ENCODE results near the gene TFAP2A. TPM values are rescaled to one million over a fixed set of nuclear protein-coding genes. Genes with fewer than 3 reads are reported as not detected.

Gene TFAP2A
- total and polyA plus RNA-seq, 11 donors, result 0.11 to 1.4 (median 0.30) TPM; not detected in 1

GRCh38 chr6:10406556-10406955, 8.3 kb downstream of the TFAP2A start:
- Histone ChIP-seq H3K4me3 (no peak overlapping the region), H3K4me1 (peaks cover 0 to 27% (median 12%) of the 10 kb centered on the region in 12 donors), H3K36me3 (no peaks in the 10 kb centered on the region), H3K27ac (no peak overlapping the region), H3K9me3 (peaks cover 0 to 6% (median 0%) of the 10 kb centered on the region in 12 donors), H3K27me3 (peaks cover 25 to 97% (median 75%) of the 10 kb centered on the region in 9 donors)
- ATAC-seq (no peak), DNase-seq (no peak)
- intact Hi-C loops (cut with DNase I), result no loop called here
- TF ChIP-seq POLR2A (IDR thresholded peaks at IDR 0.05) (no peak), CTCF (IDR thresholded peaks at IDR 0.05) (no peak)
- 22 to 34% (median 26%) methylated on average over 1 of the region's 1 CpG for WGBS, 4 donors

- Histone ChIP-seq H3K4me1 (peaks cover 0 to 19% (median 5%) of the 10 kb centered on the region in 12 donors), H3K27me3 (peaks cover 24 to 95% (median 73%) of the 10 kb centered on the region in 9 donors)
These were observed 9.4 kb downstream of the TFAP2A start for GRCh38 chr6:10405513-10405900.

GRCh38 chr6:10404799-10405512, 9.9 kb downstream of the TFAP2A start:
- peaks cover 22 to 95% (median 73%) of the 10 kb centered on the region in 9 donors for H3K27me3 ChIP-seq

More at GRCh38 chr6:10405513-10405900, 9.4 kb downstream of the TFAP2A start:
- Histone ChIP-seq H3K9me3 (peaks cover 0 to 6% (median 0%) of the 10 kb centered on the region in 12 donors), H3K4me3 (no peak overlapping the region), H3K27ac (no peak overlapping the region), H3K36me3 (no peaks in the 10 kb centered on the region)
- TF ChIP-seq POLR2A (IDR thresholded peaks at IDR 0.05), result no peak
- TF ChIP-seq CTCF (IDR thresholded peaks at IDR 0.05), result no peak
- DNase-seq (no peak), ATAC-seq (no peak)
- WGBS, 4 donors, result 22 to 33% (median 29%) methylated on average over 3 of the region's 3 CpGs
- intact Hi-C loops (cut with DNase I), result no loop called here

More at GRCh38 chr6:10404799-10405512, 9.9 kb downstream of the TFAP2A start:
- 33 to 37% (median 35%) methylated on average over 31 of the region's 31 CpGs for WGBS, 4 donors
- Histone ChIP-seq H3K36me3 (no peaks in the 10 kb centered on the region), H3K27ac (peak overlapping the region in 3 of 12 donors; percentile 15 to 54 (median 21)), H3K9me3 (peaks cover 0 to 6% (median 0%) of the 10 kb centered on the region in 12 donors), H3K4me3 (peak overlapping the region in 11 of 12 donors; percentile 39 to 65 (median 51)), H3K4me1 (peaks cover 0 to 19% (median 5%) of the 10 kb centered on the region in 12 donors)
- ATAC-seq, result no peak
- intact Hi-C loops (cut with DNase I), result no loop called here
- peak in 1 of 5 donors; percentile 60 for DNase-seq
- TF ChIP-seq POLR2A (IDR thresholded peaks at IDR 0.05) (no peak), CTCF (IDR thresholded peaks at IDR 0.05) (no peak)

Data from heart left ventricle (tissue), 16 donors.